ENCODE results near the gene SERTAD3.

SERTAD3 gene

GRCh38 chr19:40422748-40423566, 21.2 kb downstream of the SERTAD3 start:
- H3K27me3 ChIP-seq (ENCODE audit: insufficient read depth, low read length): no peaks in the 10 kb centered on the region
- H3K36me3 ChIP-seq (ENCODE audit: insufficient read depth, low read depth, low read length): peaks cover 8% of the 10 kb centered on the region
- no peak overlapping the region for H3K4me3 ChIP-seq (ENCODE audit: low read length)
- H3K9ac ChIP-seq (ENCODE audit: low read depth, low read length): no peak overlapping the region
- H3K4me1 ChIP-seq (ENCODE audit: insufficient read depth, low read length): peaks cover 5% of the 10 kb centered on the region; the same call in 1 of the 2 replicates
- H3K27ac ChIP-seq (ENCODE audit: low read length): no peak overlapping the region
- H3K9me3 ChIP-seq (ENCODE audit: insufficient read depth, low read depth, low read length): no peaks in the 10 kb centered on the region

DNA sequence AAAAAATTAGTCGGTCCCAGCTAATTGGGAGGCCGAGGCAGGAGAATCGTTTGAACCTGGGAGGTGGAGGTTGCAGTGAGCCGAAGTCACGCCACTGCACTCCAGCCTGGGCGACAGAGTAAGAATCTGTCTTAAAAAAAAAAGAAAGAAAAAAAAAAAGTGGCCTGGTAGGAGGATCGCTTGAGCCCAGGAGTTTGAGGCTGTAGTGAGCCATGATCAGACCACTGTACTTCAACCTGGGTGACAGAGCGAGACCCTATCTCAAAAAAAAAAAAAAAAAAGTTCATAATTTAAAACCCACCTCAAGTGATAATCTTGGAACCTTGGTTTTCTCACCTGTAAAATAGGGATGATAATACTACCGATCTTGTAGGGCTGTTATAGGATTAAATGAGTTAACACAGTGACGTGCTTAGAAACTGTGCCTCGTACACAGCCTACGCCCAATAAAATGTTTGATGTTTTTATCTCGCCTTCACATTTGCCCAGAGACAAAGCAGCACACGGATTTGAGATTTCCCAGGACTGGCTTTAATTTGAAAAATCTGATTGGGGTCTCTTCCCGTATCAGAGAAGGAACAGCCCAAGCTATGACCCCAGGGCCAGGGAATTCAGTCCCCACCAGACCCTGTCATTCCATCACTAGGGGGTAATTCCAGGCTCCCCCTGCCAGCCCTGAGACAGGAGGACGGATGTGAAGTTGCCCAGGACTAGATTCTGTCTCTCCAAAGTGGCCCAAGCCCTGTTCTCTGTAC, 22.0 kb downstream of the SERTAD3 start:
- Histone ChIP-seq H3K4me3 (ENCODE audit: low read length) (no peak overlapping the region), H3K27me3 (ENCODE audit: insufficient read depth, low read length) (no peaks in the 10 kb centered on the region), H3K36me3 (ENCODE audit: insufficient read depth, low read depth, low read length) (peaks cover 8% of the 10 kb centered on the region), H3K9me3 (ENCODE audit: insufficient read depth, low read depth, low read length) (no peaks in the 10 kb centered on the region), H3K9ac (ENCODE audit: low read depth, low read length) (no peak overlapping the region), H3K4me1 (ENCODE audit: insufficient read depth, low read length) (peaks cover 5% of the 10 kb centered on the region; the same call in 1 of the 2 replicates), H3K27ac (ENCODE audit: low read length) (no peak overlapping the region)

GRCh38 chr19:40420766-40421765, 23.1 kb downstream of the SERTAD3 start:
- H3K4me1 ChIP-seq (ENCODE audit: insufficient read depth, low read length): peaks cover 5% of the 10 kb centered on the region; the same call in 1 of the 2 replicates
- H3K9me3 ChIP-seq (ENCODE audit: insufficient read depth, low read depth, low read length): no peaks in the 10 kb centered on the region
- peak overlapping the region; percentile 86; the same call in 1 of the 2 replicates for H3K9ac ChIP-seq (ENCODE audit: low read depth, low read length)
- peak overlapping the region; percentile 81 for H3K4me3 ChIP-seq (ENCODE audit: low read length)
- no peaks in the 10 kb centered on the region for H3K27me3 ChIP-seq (ENCODE audit: insufficient read depth, low read length)
- H3K36me3 ChIP-seq (ENCODE audit: insufficient read depth, low read depth, low read length): peaks cover 8% of the 10 kb centered on the region
- H3K27ac ChIP-seq (ENCODE audit: low read length): peak overlapping the region; percentile 79

DNA sequence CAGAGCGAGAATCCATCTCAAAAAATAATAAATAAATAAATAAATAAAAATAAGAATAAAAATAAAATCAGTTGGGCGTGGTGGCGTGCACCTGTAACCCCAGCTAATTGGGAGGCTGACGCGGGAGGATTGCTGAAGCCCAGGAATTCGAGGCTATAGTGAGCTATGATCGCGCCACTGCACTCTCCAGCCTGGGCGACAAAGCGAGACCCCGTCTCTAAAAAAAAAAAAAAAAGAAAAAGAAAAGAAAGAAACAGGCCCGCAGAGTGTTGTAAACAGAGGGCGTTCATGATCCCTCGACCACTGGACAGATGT, 23.7 kb downstream of the SERTAD3 start:
- no peaks in the 10 kb centered on the region for H3K9me3 ChIP-seq (ENCODE audit: insufficient read depth, low read depth, low read length)
- peaks cover 5% of the 10 kb centered on the region; the same call in 1 of the 2 replicates for H3K4me1 ChIP-seq (ENCODE audit: insufficient read depth, low read length)
- H3K9ac ChIP-seq (ENCODE audit: low read depth, low read length): no peak overlapping the region; the same call in 1 of the 2 replicates
- no peak overlapping the region for H3K27ac ChIP-seq (ENCODE audit: low read length)
- H3K36me3 ChIP-seq (ENCODE audit: insufficient read depth, low read depth, low read length): peaks cover 8% of the 10 kb centered on the region
- peak overlapping the region; percentile 81; the same call in 1 of the 2 replicates for H3K4me3 ChIP-seq (ENCODE audit: low read length)
- no peaks in the 10 kb centered on the region for H3K27me3 ChIP-seq (ENCODE audit: insufficient read depth, low read length)

DNA sequence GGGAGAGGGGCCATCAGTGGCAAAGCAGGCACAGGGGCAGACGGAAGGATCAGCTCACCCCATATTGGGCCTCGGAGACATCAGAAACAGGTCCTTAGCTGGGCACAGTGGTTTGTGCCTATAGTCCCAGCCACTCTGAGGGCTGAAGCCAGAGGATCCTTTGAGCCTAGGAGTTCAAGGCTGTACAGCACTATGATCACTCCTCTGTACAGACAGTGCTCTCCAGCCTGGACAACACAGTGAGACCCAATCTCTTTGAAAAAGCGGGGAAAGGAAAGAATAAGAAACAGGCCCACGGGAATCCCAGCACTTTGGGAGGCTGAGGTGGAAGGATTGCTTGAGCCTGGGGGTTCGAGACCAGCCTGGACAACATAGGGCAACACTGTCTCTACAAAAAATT, 24.4 kb downstream of the SERTAD3 start:
- Histone ChIP-seq H3K4me1 (ENCODE audit: insufficient read depth, low read length) (peaks cover 5% of the 10 kb centered on the region; the same call in 1 of the 2 replicates), H3K36me3 (ENCODE audit: insufficient read depth, low read depth, low read length) (peaks cover 8% of the 10 kb centered on the region), H3K9ac (ENCODE audit: low read depth, low read length) (no peak overlapping the region), H3K9me3 (ENCODE audit: insufficient read depth, low read depth, low read length) (no peaks in the 10 kb centered on the region), H3K27ac (ENCODE audit: low read length) (no peak overlapping the region), H3K27me3 (ENCODE audit: insufficient read depth, low read length) (no peaks in the 10 kb centered on the region), H3K4me3 (ENCODE audit: low read length) (no peak overlapping the region)

DNA sequence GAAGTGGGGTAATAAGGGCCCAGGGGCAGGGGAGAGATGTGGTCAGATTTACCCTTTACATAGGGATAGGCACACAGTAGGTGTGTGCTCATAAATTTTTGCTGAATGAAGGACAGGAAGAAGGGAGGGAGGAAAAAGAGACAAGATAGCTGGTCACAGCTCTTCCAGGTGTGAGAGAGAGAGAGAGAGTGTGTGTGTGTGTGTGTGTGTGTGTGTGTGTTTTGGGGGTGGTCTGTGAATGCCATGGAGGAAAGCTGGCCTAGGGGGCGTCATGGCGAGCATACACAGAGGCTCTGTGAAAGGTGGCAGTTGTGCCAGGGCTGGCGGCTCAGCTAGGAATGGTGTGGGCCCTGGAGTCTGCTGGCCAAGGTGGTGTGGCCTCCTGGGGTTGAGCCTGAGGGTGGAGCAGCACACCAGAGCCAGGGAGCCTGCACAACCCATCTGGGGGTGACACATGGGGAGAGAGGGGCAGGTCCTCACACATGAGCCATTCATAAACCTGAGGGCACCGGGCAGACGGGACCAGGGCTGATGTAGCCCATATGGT, 25.0 kb downstream of the SERTAD3 start:
- H3K36me3 ChIP-seq (ENCODE audit: insufficient read depth, low read depth, low read length): peaks cover 8% of the 10 kb centered on the region
- H3K4me3 ChIP-seq (ENCODE audit: low read length): no peak overlapping the region
- no peaks in the 10 kb centered on the region for H3K27me3 ChIP-seq (ENCODE audit: insufficient read depth, low read length)
- H3K9me3 ChIP-seq (ENCODE audit: insufficient read depth, low read depth, low read length): no peaks in the 10 kb centered on the region
- H3K27ac ChIP-seq (ENCODE audit: low read length): no peak overlapping the region
- peaks cover 5% of the 10 kb centered on the region; the same call in 1 of the 2 replicates for H3K4me1 ChIP-seq (ENCODE audit: insufficient read depth, low read length)
- H3K9ac ChIP-seq (ENCODE audit: low read depth, low read length): no peak overlapping the region

DNA sequence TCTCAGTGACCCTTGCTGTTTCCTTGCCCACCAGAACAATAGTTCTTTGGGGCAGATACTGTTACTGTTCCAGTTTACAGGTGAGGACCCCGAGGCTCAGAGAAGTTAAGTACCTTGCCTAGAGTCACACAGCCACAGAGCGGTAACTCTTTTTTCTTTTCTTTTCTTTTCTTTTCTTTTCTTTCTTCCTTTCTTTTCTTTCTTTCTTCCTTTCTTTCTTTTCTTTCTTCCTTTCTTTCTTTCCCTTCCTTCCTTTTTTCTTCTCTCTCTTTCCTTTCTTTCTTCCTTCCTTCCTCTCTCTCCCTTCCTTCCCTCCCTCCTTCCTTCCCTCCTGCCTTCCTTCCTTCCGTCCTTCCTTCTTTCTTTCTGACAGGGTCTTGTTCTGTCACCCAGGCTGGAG, 26.1 kb downstream of the SERTAD3 start:
- peaks cover 8% of the 10 kb centered on the region for H3K36me3 ChIP-seq (ENCODE audit: insufficient read depth, low read depth, low read length)
- no peaks in the 10 kb centered on the region for H3K9me3 ChIP-seq (ENCODE audit: insufficient read depth, low read depth, low read length)
- peaks cover 5% of the 10 kb centered on the region; the same call in 1 of the 2 replicates for H3K4me1 ChIP-seq (ENCODE audit: insufficient read depth, low read length)
- H3K27ac ChIP-seq (ENCODE audit: low read length): no peak overlapping the region
- H3K9ac ChIP-seq (ENCODE audit: low read depth, low read length): no peak overlapping the region
- no peak overlapping the region for H3K4me3 ChIP-seq (ENCODE audit: low read length)
- H3K27me3 ChIP-seq (ENCODE audit: insufficient read depth, low read length): no peaks in the 10 kb centered on the region

GRCh38 chr19:40417643-40417981, 26.5 kb downstream of the SERTAD3 start:
- Histone ChIP-seq H3K36me3 (ENCODE audit: insufficient read depth, low read depth, low read length) (peaks cover 4% of the 10 kb centered on the region; the same call in 1 of the 2 replicates), H3K4me3 (ENCODE audit: low read length) (no peak overlapping the region), H3K9ac (ENCODE audit: low read depth, low read length) (no peak overlapping the region), H3K9me3 (ENCODE audit: insufficient read depth, low read depth, low read length) (no peaks in the 10 kb centered on the region), H3K4me1 (ENCODE audit: insufficient read depth, low read length) (peaks cover 5% of the 10 kb centered on the region; the same call in 1 of the 2 replicates), H3K27ac (ENCODE audit: low read length) (no peak overlapping the region), H3K27me3 (ENCODE audit: insufficient read depth, low read length) (no peaks in the 10 kb centered on the region)

GRCh38 chr19:40416918-40417642, 27.1 kb downstream of the SERTAD3 start:
- Histone ChIP-seq H3K27ac (ENCODE audit: low read length) (no peak overlapping the region), H3K4me1 (ENCODE audit: insufficient read depth, low read length) (peaks cover 5% of the 10 kb centered on the region; the same call in 1 of the 2 replicates), H3K36me3 (ENCODE audit: insufficient read depth, low read depth, low read length) (no peaks in the 10 kb centered on the region), H3K9me3 (ENCODE audit: insufficient read depth, low read depth, low read length) (no peaks in the 10 kb centered on the region), H3K9ac (ENCODE audit: low read depth, low read length) (no peak overlapping the region), H3K4me3 (ENCODE audit: low read length) (no peak overlapping the region), H3K27me3 (ENCODE audit: insufficient read depth, low read length) (no peaks in the 10 kb centered on the region)

DNA sequence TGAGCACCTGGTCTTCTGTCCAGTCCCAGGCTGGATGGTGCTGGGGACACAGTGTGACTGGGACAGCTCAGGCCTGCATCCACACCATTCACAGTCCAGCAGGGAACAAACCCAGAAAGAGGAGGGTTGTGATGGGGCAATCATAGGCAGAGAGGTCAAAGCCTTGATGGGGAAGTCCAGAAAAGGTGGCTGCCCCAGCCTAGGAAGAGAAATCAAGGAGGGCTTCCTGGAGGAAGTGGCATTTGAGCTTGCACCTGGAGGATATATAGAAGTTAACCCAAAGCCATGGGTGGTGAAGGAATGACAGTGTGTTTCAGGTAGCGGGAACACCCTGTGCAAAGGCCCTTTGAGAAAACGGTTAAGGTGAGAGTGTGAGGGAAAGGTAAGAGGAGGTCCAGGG, 28.4 kb downstream of the SERTAD3 start:
- no peaks in the 10 kb centered on the region for H3K9me3 ChIP-seq (ENCODE audit: insufficient read depth, low read depth, low read length)
- no peaks in the 10 kb centered on the region for H3K27me3 ChIP-seq (ENCODE audit: insufficient read depth, low read length)
- H3K4me1 ChIP-seq (ENCODE audit: insufficient read depth, low read length): no peaks in the 10 kb centered on the region; the same call in 1 of the 2 replicates
- H3K4me3 ChIP-seq (ENCODE audit: low read length): no peak overlapping the region
- no peaks in the 10 kb centered on the region for H3K36me3 ChIP-seq (ENCODE audit: insufficient read depth, low read depth, low read length)
- no peak overlapping the region for H3K27ac ChIP-seq (ENCODE audit: low read length)
- no peak overlapping the region for H3K9ac ChIP-seq (ENCODE audit: low read depth, low read length)

Measured in iPS-20b (cell line).